Nephron progenitor cell (in vitro differentiated cells): ENCODE data around the gene KDM6A.
"Not testable (repeated sequence)": the region's sequence is repeated elsewhere in the genome, so short reads cannot be mapped to it uniquely, and the experiment has no call there.

ENCODE experiments used
- DNase-seq: peaks from one replicate; pipeline ENCODE4 v3.0.0; 2021
- H3K27ac Mint-ChIP-seq: 2 replicates; pipeline ENCODE4 v1.8.0; 2021; ENCODE audit warnings: mild to moderate bottlenecking, moderate library complexity, mixed read lengths
- H3K27me3 Mint-ChIP-seq: 2 replicates; pipeline ENCODE4 v1.8.0; 2021; ENCODE audit warnings: mild to moderate bottlenecking, low read depth, mixed read lengths; ENCODE audit not compliant: poor library complexity
- H3K36me3 Mint-ChIP-seq: 2 replicates; pipeline ENCODE4 v1.8.0; 2021; ENCODE audit warnings: low read depth, mixed read lengths
- H3K4me1 Mint-ChIP-seq: 2 replicates; pipeline ENCODE4 v1.8.0; 2021; ENCODE audit warnings: mixed read lengths
- H3K4me3 Mint-ChIP-seq: 2 replicates; pipeline ENCODE4 v1.8.0; 2021; ENCODE audit warnings: mild to moderate bottlenecking, moderate library complexity, mixed read lengths
- H3K9me3 Mint-ChIP-seq: 2 replicates; pipeline ENCODE4 v1.8.0; 2021; ENCODE audit warnings: mild to moderate bottlenecking, moderate library complexity, mixed read lengths
- TF ChIP-seq, protein P1 (sequence below): fragments of 200-600 bp; sonication (generic); IDR thresholded peaks from 2 replicates; pipeline ENCODE4 v1.5.0; 2021; ENCODE audit warnings: antibody characterized with exemption

KDM6A gene

DNA sequence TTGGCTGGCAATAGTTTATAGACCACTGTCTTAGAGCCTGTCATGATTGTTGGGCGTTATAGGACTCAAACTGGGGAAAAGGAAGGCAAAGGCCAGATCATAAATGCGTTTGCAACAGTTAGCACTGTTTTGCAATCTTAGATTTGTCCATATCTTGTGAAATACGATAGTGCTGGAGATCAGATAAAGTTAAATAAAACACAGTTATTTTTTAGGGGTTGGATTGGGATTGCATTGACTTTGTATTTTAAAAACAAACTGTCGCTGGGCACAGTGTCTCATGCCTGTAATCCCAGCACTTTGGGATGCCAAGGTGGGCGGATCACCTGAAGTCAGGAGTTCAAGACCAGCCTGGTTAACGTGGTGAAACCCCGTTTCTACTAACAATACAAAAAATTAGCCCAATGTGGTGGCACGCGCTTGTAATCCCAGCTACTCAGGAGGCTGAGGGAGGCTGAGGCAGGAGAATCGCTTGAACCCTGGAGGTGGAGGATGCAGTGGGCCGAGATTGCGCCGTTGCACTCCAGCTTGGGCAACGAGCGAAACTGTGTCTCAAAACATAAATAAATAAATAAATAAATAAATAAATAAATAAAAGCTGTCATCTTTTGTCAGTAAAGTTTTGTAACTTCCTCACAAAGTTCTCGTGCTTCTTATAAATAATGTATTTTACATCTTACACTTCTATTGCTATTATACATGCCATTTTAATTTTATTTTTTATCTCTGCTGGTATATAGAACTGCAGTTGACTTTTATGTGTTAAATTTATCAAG is 117.2 kb downstream of the KDM6A start:
- TF ChIP-seq, protein P1, sequence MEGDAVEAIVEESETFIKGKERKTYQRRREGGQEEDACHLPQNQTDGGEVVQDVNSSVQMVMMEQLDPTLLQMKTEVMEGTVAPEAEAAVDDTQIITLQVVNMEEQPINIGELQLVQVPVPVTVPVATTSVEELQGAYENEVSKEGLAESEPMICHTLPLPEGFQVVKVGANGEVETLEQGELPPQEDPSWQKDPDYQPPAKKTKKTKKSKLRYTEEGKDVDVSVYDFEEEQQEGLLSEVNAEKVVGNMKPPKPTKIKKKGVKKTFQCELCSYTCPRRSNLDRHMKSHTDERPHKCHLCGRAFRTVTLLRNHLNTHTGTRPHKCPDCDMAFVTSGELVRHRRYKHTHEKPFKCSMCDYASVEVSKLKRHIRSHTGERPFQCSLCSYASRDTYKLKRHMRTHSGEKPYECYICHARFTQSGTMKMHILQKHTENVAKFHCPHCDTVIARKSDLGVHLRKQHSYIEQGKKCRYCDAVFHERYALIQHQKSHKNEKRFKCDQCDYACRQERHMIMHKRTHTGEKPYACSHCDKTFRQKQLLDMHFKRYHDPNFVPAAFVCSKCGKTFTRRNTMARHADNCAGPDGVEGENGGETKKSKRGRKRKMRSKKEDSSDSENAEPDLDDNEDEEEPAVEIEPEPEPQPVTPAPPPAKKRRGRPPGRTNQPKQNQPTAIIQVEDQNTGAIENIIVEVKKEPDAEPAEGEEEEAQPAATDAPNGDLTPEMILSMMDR, result no peak
- Mint-ChIP-seq H3K27me3 (no peaks in the 10 kb centered on the region), H3K4me3 (no peak overlapping the region), H3K27ac (no peak overlapping the region), H3K9me3 (peaks cover 94% of the 10 kb centered on the region), H3K36me3 (peaks cover 83% of the 10 kb centered on the region), H3K4me1 (no peaks in the 10 kb centered on the region)
- no peak for DNase-seq

- Mint-ChIP-seq H3K9me3 (peaks cover 74% of the 10 kb centered on the region), H3K36me3 (peaks cover 66% of the 10 kb centered on the region), H3K27ac (no peak overlapping the region), H3K4me1 (no peaks in the 10 kb centered on the region), H3K27me3 (no peaks in the 10 kb centered on the region), H3K4me3 (no peak overlapping the region)
- no peak for DNase-seq
- TF ChIP-seq, protein P1, result no peak
Measured at GRCh38 chrX:44992775-44993174, 119.8 kb downstream of the KDM6A start.

DNA sequence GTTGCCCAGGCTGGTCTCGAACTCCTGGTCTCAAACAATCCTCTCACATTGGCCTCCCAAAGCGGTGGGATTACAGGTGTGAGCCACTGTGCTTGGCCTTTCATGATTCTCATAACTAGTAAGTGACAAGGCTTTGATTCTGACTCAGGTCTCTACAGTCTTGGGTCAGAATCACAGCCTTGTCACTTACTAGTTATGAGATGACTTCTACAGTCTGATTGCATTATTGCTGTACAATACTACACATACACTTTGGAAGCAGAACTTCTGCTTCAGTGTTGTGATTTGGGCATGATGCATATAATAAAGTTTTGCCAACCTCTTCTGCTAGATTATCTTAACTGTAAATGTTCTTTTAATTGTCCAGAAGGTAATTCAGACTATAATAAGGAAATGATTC is 123.3 kb downstream of the KDM6A start:
- H3K27me3 Mint-ChIP-seq, result no peaks in the 10 kb centered on the region
- peaks cover 52% of the 10 kb centered on the region for H3K36me3 Mint-ChIP-seq
- no peak overlapping the region for H3K27ac Mint-ChIP-seq
- peaks cover 67% of the 10 kb centered on the region for H3K9me3 Mint-ChIP-seq
- DNase-seq, result no peak
- peaks cover 15% of the 10 kb centered on the region for H3K4me1 Mint-ChIP-seq
- TF ChIP-seq, protein P1, result no peak
- H3K4me3 Mint-ChIP-seq, result no peak overlapping the region

DNA sequence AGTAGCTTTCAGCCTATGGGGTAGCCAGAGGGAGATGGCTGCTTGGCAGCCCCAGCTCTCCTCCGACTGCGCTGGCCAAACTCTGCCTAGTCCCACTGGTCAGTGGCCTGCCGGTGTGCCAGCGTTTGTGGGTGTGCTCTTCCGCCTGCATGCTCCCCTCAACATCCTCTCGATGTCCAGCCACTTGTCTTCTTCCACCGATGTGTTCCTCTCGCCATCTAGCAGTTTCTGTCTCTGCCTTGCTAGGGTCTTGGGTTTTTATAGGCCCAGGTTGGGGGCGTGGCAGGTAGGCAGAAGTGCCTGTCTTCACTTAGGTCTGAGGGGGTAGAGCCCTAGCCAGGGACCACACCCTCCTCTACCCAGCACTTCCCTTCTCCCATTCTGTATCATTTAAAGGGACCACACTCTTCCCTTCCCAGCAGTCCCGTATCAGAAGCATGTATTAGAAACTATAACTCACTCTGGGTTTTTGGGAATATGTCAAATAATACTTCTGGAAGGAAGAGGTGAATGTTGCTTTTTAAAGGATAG is 124.4 kb downstream of the KDM6A start:
- DNase-seq, result no peak
- TF ChIP-seq, protein P1, result no peak
- H3K27ac Mint-ChIP-seq, result no peak overlapping the region
- H3K36me3 Mint-ChIP-seq, result peaks cover 49% of the 10 kb centered on the region
- H3K4me1 Mint-ChIP-seq, result peaks cover 21% of the 10 kb centered on the region
- H3K4me3 Mint-ChIP-seq, result no peak overlapping the region
- peaks cover 59% of the 10 kb centered on the region for H3K9me3 Mint-ChIP-seq
- H3K27me3 Mint-ChIP-seq, result peaks cover 3% of the 10 kb centered on the region

DNA sequence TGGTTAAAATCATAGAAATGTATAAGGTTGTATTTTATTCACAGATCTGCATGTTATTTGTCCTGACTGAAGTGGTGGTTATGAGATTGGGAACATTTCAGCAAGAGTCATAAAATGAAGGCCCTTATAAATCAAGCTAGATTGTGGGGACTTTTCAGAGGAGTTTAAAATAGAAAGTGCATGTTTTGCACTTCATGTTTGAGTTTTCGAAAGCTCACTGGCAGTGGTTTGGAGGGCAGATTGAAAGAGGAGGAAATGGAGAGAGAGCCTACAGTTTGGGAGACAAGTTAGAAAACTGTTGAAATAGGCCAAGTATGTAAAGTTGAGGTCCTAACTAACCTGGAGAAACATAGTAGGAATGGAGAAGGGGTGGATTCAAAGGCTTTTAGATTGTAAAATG is 124.9 kb downstream of the KDM6A start:
- Mint-ChIP-seq H3K9me3 (peaks cover 54% of the 10 kb centered on the region), H3K4me3 (no peak overlapping the region), H3K27me3 (peaks cover 3% of the 10 kb centered on the region), H3K36me3 (peaks cover 45% of the 10 kb centered on the region), H3K4me1 (peaks cover 21% of the 10 kb centered on the region), H3K27ac (peak overlapping the region; percentile 2)
- TF ChIP-seq, protein P1, result no peak
- DNase-seq, result no peak

GRCh38 chrX:44999237-44999636 is 126.2 kb downstream of the KDM6A start:
- DNase-seq, H3K27me3 Mint-ChIP-seq, H3K27ac Mint-ChIP-seq, H3K4me3 Mint-ChIP-seq: not testable (repeated sequence)
- Mint-ChIP-seq H3K9me3 (peaks cover 56% of the 10 kb centered on the region), H3K36me3 (peaks cover 35% of the 10 kb centered on the region), H3K4me1 (peaks cover 21% of the 10 kb centered on the region)

- not testable (repeated sequence) for H3K4me3 Mint-ChIP-seq, DNase-seq, H3K27ac Mint-ChIP-seq, H3K27me3 Mint-ChIP-seq
- Mint-ChIP-seq H3K36me3 (peaks cover 35% of the 10 kb centered on the region), H3K9me3 (peaks cover 56% of the 10 kb centered on the region), H3K4me1 (peaks cover 21% of the 10 kb centered on the region)
Measured at GRCh38 chrX:44999872-45000271, 126.9 kb downstream of the KDM6A start.
